Chondrocyte (in vitro differentiated cells): ENCODE measurements around the gene HYAL3. TPM values are rescaled to one million over a fixed set of nuclear protein-coding genes. Genes with fewer than 3 reads are reported as not detected.

Experiments used
- DNase-seq: peaks from one replicate; pipeline ENCODE4 v3.0.0; 2021; ENCODE audit warnings: mixed read lengths, low spot score
- H3K27ac Mint-ChIP-seq: one replicate; pipeline ENCODE4 v1.8.0; 2021; ENCODE audit warnings: mild to moderate bottlenecking, moderate library complexity, mixed read lengths; ENCODE audit not compliant: unreplicated experiment
- H3K27me3 Mint-ChIP-seq: 2 replicates; pipeline ENCODE4 v1.8.0; 2021; ENCODE audit warnings: low read depth, mixed read lengths
- H3K36me3 Mint-ChIP-seq: 2 replicates; pipeline ENCODE4 v1.8.0; 2021; ENCODE audit warnings: low read depth, mixed read lengths
- H3K4me1 Mint-ChIP-seq: 2 replicates; pipeline ENCODE4 v1.8.0; 2021; ENCODE audit warnings: low read depth, mild to moderate bottlenecking, mixed read lengths
- H3K4me3 Mint-ChIP-seq: one replicate; pipeline ENCODE4 v1.8.0; 2021; ENCODE audit warnings: mild to moderate bottlenecking, moderate library complexity, mixed read lengths; ENCODE audit not compliant: unreplicated experiment
- H3K9me3 Mint-ChIP-seq: 2 replicates; pipeline ENCODE4 v1.8.0; 2021; ENCODE audit warnings: low read depth, mixed read lengths
- CTCF ChIP-seq: fragments of 200-600 bp; sonication (generic); IDR thresholded peaks from 2 replicates; pipeline ENCODE4 v1.5.0; 2021; ENCODE audit warnings: antibody characterized with exemption, mild to moderate bottlenecking, moderate library complexity
- total RNA-seq: library from RNA; stranded (reverse); gene quantifications from 3 replicates; pipeline ENCODE4 v1.2.1, GENCODE V29; 2021

Gene HYAL3
- total RNA-seq, 1 donor from 2014 or later, result 5.4 TPM

- no peak for TF ChIP-seq CTCF
- DNase-seq, result no peak
- Mint-ChIP-seq H3K27me3 (no peaks in the 10 kb centered on the region), H3K9me3 (no peaks in the 10 kb centered on the region), H3K4me3 (no peak within 1 kb of the TSS), H3K4me1 (peaks cover 20% of the 10 kb centered on the region), H3K36me3 (no peaks in the 10 kb centered on the region), H3K27ac (no peak within 1 kb of the TSS)
These were observed 4.0 kb upstream of the HYAL3 start, which contains the start of gene HYAL1 for GRCh38 chr3:50303013-50303815. Gene HYAL1 (minus strand): TSS chr3:50303574. CDS start chr3:50302956, 618 bp downstream.

GRCh38 chr3:50302095-50303012 lies 3.1 kb upstream of the HYAL3 start:
- H3K4me1 Mint-ChIP-seq, result peaks cover 24% of the 10 kb centered on the region
- no peaks in the 10 kb centered on the region for H3K9me3 Mint-ChIP-seq
- no peak for TF ChIP-seq CTCF
- no peak overlapping the region for H3K27ac Mint-ChIP-seq
- H3K36me3 Mint-ChIP-seq, result no peaks in the 10 kb centered on the region
- no peaks in the 10 kb centered on the region for H3K27me3 Mint-ChIP-seq
- no peak overlapping the region for H3K4me3 Mint-ChIP-seq
- no peak for DNase-seq

GRCh38 chr3:50300681-50301254 lies 1.6 kb upstream of the HYAL3 start:
- no peaks in the 10 kb centered on the region for H3K27me3 Mint-ChIP-seq
- peak overlapping the region; percentile 97 for H3K27ac Mint-ChIP-seq
- H3K4me1 Mint-ChIP-seq, result peaks cover 24% of the 10 kb centered on the region
- H3K4me3 Mint-ChIP-seq, result peak overlapping the region; percentile 98
- no peaks in the 10 kb centered on the region for H3K36me3 Mint-ChIP-seq
- no peaks in the 10 kb centered on the region for H3K9me3 Mint-ChIP-seq
- TF ChIP-seq CTCF, result no peak
- DNase-seq, result no peak

GRCh38 chr3:50299929-50300680 lies 900 bp upstream of the HYAL3 start:
- no peak for DNase-seq
- Mint-ChIP-seq H3K27ac (peak overlapping the region; percentile 97), H3K27me3 (no peaks in the 10 kb centered on the region), H3K4me1 (peaks cover 24% of the 10 kb centered on the region), H3K4me3 (peak overlapping the region; percentile 98), H3K9me3 (no peaks in the 10 kb centered on the region), H3K36me3 (no peaks in the 10 kb centered on the region)
- no peak for TF ChIP-seq CTCF
